GM19193 (cell line): Measurements from ENCODE around the gene ADD1.

Experiments
- POLR2A ChIP-seq: IDR thresholded peaks from 4 replicates; pipeline ENCODE4 v1.6.1; 2011; ENCODE audit not compliant: insufficient read depth, insufficient read length; ENCODE audit errors: extremely low read depth

The ADD1 gene

DNA sequence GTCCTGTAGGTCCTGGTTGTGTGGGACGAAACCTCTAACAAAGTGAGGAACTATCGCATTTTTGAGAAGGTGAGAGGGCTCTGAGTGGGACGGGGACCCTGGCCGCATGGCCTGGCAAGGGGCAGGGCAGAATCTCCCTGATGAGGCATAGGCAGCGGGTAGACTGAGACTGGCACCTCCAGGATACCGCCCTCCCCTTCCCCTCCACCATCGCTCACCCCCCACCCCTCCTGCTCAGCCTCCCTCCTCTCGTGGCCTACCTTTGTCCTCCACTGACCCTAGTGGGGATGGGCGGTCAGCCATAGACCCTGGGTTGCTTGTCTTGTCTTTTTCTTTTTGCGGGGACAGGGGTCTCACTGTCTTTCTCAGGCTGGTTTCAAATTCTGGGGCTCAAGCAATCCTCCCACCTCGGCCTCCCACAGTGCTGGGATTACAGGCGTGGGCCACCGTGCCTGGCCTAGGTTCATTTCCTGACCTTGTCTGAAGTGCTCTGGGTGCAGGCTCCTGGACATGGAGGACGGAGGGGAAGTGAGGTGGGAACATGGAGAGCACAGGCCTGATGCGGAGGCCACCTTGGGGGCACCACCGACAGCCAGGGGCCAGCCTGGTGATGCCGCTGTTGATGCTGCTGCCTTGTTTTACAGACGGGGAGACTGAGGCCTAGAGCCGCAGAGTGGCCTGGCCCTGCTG is 10.5 kb upstream of the ADD1 start:
- TF ChIP-seq POLR2A = no peak

DNA sequence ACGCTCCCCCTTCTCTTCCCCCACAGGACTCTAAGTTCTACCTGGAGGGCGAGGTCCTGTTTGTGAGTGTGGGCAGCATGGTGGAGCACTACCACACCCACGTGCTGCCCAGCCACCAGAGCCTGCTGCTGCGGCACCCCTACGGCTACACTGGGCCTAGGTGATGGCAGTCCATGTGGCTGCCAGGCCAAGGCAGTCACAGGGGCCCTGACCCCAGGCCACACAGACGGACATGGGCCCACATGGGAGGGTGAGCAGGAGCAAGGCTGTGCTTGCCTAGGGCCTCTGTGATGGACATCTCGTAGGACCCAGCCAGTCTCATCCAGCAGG is 10.0 kb upstream of the ADD1 start:
- no peak for TF ChIP-seq POLR2A

DNA sequence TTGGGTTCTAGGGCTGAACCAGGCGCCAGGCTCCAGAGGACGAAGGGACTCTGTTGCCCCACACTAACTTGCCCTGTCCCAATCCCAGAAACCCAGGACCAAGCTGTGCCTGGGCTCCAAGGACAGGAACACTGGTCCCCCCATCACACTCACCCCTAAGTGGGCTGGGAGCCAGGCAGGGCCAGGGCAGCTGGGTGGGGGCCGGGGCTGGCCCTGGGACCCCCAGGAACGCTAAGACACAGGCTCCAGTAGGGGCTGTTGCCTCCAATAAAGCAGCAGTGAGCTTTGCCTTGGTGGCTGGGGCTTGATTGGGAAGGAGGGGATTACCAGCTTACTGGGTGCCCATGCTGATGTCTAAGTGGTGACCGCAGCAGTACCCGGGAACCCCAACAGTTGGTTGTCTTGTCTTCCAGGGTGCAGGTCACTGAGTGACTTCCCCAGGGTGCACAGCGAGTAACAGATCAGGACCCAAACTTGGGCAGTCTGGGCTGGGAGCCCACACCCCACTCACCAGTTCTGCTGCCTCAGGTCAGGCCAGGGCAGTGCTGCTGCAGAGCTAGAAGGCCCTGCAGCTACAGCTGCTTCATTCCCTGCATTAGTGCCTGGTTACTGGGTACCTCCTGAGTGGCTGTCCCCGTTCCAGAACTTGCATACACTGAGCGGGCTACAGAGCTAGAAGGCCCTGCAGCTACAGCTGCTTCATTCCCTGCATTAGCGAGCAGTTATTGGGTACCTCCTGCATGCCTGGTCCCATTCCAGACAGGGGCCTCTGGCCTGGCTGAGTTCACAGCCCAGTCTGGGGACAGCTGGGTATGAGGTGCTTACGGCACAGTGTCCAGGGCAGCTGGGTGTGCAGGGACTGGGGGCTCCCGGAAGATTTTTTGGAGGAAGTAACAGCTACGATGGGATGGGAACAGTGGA is 9.4 kb upstream of the ADD1 start:
- no peak for TF ChIP-seq POLR2A

DNA sequence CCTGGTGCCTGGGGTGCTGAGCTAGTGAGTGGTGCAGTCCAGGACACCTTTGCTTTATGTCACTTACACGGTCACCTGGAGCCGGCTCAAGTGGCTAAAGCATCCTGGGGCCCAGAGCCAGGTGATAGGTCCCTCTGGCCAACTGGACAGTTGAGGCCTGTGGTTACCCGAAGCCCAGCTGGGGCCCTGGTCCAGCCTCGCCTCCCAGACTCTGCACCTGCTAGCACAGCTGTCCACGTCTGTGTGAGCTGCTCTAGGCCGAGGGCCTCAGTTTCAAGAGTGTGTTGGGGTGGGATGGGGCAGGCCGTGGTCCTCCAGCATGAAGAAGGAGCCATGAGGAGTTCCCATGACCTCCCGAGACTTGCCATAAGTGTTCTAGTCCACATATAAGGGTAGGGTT is 7.7 kb upstream of the ADD1 start:
- no peak for TF ChIP-seq POLR2A

DNA sequence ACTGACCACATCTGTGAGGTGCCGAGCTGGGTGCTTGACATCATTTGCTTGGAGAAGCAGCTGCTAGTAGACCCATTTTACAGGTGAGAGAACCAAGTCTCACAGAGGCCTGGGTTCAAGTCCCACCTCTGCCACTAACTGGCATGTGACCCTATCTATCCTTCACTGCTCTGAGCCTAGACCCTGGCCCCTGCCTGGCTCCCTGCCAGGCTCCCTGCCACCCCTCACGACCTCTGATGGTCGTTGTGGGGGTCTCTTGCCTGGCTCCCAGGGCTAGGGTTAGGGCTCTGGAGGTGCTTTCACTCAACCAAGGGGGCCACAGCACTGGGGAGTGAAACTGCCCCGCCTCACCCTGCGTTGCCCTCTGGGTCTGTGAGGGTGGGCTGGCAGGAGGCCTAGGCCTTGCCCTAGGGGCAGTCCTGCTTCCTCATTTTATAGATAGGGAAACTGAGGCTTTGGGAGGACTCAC is 7.2 kb upstream of the ADD1 start:
- TF ChIP-seq POLR2A = no peak

DNA sequence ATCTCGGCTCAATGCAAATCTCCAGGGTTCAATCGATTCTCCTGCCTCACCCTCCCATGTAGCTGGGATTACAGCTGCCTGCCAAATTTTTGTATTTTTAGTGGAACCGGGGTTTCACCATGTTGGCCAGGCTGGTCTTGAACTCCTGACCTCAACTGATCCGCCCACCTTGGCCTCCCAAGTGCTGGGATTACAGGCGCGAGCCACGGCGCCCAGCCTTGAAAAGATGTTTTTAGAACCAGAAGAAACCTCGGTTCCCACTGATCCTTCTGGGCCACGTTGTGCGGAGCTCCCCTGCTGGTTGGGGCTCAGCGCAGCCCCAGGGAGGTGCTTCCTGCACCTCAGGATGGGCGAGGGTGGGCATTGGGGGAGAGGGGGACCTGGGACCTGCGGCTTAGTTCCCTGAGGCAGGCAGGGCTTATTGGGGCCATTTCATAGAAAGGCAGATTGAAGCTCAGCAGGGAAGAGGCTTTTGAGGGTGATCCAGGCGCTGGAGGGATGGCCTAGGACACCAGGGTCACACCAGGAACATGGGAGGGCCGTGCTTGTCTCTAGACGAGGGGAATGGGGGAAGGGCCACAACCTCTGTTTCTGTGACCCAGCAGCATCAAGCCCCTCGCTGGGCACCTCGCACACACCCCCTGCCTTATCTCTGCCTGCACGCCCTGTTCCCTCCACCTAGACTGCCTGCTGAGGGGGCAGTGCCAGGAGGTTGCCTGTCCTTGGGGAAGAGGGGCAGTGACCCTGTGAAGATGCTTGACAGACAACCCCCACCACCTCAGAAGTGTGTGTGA is 6.3 kb upstream of the ADD1 start:
- TF ChIP-seq POLR2A = no peak

DNA sequence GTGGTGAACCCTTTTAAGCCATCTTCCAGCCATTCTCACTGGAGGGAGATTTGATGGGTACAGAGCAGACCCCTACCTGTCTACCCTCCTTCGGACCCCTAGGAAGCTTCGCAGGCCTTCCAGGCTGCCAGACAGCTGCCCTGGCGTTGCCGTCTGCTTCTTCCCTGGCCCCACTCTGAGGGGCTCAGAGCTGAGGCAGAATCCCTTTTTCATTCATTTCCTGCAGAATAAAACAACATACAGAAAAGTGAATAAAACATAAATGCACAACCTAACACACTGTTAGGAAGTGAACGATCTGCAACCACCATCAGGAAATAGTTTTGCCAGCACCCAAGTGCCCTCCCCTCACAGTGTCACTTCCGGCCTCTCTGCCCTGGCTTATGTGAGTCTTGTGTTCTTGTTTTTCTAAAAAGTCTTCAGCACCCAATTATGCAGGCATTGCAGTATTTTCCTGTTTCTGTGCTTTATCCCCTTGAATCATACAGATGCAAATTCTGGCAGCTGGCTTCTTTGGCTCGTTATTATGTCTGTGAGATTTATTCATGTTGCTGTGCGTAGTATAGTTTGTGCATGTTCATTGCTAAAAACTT is 5.6 kb upstream of the ADD1 start:
- TF ChIP-seq POLR2A = no peak

DNA sequence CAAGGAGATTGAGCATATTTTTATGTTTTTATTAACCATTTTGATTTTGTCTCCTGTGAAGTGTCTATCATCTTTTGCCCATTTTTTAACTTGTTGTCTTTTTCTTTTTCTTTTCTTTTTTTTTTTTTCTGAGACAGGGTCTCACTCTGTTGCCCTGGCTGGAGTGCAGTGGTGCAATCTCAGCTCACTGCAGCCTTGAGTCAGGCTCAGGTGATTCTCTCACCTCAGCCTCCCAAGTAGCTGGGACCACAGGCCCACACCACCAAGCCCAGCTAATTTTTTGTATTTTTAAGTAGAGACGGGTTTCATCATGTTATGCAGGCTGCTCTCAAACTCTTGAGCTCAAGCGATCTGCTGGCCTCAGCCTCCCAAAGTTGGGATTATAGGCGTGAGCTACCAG is 4.6 kb upstream of the ADD1 start:
- TF ChIP-seq POLR2A = no peak

DNA sequence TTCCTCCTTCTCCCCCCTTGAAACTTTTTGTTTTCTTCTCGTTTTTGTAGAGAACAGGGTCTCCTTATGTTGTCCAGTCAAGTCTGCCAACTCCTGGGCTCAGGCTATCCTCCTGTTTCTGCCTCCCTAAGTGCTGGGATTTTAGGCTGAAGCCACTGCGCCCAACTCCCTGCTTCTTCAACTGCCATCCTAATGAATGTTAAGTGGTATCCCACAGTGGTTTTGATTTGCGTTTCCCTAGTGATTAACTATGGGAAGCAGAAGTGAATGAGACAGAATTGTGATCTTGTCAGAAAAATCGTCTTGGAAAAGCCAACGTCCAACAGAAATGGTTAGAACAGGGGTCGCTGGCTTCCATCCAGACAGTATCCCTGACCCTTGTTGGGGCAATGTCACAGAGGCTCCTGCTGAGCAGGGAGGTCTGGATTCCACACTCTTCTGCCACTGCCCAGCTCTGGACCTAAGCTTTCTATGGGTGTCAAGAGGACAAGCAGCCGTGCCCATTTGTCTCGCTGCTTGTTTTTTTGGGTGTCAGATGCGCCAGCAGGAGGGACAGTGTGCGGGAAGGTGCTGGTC is 869 bp upstream of the ADD1 start:
- TF ChIP-seq POLR2A = no peak

DNA sequence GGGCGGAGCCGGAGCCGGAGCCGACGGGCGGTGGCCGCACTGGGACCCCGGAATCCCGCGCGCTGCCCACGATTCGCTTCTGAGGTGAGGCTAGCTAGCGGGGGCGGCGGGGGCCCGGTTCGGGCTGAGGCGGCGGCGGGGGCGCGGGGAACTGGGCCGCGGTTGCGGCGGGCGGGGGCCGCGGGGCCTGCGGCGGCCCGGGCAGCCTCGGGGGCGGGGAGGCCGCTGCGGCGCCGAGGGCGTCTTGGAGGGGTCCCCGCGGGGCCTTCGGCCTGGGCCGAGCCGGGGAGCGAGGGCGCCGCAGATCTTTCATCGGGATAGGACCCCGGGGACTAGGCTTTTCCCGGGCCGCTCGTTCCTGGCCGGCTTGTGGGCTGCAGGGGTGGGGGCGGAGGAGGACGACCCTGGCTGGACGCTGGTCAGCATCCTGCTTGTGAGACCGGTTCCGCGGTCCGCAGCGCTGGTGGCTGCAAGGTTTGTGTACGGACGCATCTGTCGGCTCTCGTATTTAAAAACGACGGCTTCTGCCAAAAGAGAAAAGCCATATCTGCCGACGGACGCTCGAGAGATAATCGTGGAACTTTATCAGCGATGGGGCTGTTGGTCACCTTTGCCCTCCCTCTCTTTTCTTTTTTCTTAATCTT is 419 bp downstream of the ADD1 start:
- TF ChIP-seq POLR2A = no peak

DNA sequence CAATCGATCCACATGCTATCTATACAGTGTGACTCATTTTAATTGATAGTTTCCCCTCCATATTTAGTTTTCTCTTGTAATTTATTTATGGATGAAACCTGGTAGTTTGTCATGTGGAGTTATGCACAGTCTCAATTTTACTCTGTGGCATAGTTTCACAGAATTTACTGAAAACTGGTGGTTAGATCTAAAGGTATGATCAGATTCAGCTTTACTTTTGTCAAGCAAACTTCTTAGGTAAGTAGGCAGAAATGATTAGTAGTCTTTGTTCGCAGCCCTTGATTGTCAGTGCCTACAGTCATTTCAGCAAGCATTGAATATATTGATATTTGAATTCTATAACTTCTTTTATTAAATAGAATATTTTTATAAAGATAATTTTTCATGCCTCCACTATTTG is 2.5 kb downstream of the ADD1 start:
- no peak for TF ChIP-seq POLR2A

DNA sequence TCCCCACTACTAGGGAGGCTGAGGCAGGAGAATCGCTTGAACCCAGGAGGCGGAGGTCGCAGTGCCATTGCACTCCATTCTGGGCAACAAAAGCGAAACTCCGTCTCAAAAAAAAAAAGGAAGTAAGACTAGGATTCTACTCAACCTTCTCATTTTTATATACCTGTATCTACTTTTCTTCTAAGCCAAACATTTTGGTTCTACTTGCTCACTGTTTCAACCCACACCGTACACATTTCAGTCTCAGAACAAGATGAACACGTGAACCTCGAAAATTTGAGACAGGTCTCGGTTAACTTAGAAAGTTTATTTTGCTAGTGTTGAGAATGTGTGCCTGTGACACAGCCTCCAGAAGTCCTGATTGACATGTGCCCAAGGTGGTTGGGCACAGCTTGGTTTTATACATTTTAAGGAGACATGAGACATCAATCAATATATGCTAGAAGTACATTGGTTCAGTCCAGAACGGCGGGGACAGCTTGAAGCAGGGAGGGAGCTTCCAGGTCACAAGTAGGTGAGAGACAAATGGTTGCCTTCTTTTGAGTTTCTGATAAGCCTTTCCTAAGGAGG is 3.7 kb downstream of the ADD1 start:
- TF ChIP-seq POLR2A = no peak

DNA sequence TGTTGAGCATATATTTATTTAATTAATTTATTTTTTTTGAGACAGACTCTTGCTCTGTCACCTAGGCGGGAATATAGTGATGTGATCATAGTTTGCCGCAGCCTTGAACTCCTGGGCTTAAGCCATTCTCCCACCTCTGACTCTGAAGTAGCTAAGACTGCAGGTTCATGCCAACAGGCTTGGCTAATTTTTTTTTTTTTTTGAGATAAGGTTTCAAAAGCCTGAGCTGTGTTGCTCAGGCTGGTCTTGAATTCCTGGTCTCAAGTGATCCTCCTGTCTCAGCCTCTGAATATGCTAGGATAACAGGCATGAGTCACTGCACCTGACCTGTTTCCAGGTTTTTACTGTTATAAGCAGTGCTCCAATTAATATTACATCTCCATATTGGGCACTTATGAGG is 4.8 kb downstream of the ADD1 start:
- TF ChIP-seq POLR2A = no peak
